RWPE2 (cell line): ENCODE data around the gene MEIS1.
A peak's percentile ranks its signal among the peaks of the same experiment; 100 is the strongest.

ENCODE experiments used
- ATAC-seq: fragments of 200-7000 bp; cut with Tn5 transposase; 3 replicates; pipeline ENCODE4 v1.9.1; 2021; ENCODE audit warnings: low read depth
- DNase-seq: peaks from one replicate; pipeline ENCODE4 v3.0.0-alpha.2; 2020; ENCODE audit warnings: low spot score
- H3K27ac ChIP-seq: fragments of 450-650 bp; 2 replicates; pipeline ENCODE4 v1.5.1; 2017; ENCODE audit warnings: mild to moderate bottlenecking; ENCODE audit not compliant: poor library complexity, severe bottlenecking
- H3K27me3 ChIP-seq: fragments of 250-450 bp; sonication (Bioruptor Pico); 2 replicates; pipeline ENCODE4 v1.5.1; 2021; ENCODE audit warnings: mild to moderate bottlenecking, moderate library complexity; ENCODE audit not compliant: insufficient read depth, poor library complexity, severe bottlenecking
- H3K36me3 ChIP-seq: fragments of 250-450 bp; sonication (Bioruptor Pico); 2 replicates; pipeline ENCODE4 v1.5.1; 2020; ENCODE audit warnings: low read depth, mild to moderate bottlenecking, moderate library complexity
- H3K4me1 ChIP-seq: fragments of 250-450 bp; sonication (Bioruptor Pico); 2 replicates; pipeline ENCODE4 v1.5.1; 2021; ENCODE audit warnings: mild to moderate bottlenecking, moderate library complexity; ENCODE audit not compliant: insufficient read depth, poor library complexity, severe bottlenecking
- H3K4me3 ChIP-seq: fragments of 250-450 bp; sonication (Bioruptor Pico); 2 replicates; pipeline ENCODE4 v1.5.1; 2021; ENCODE audit warnings: mild to moderate bottlenecking, moderate library complexity; ENCODE audit not compliant: severe bottlenecking
- H3K9me3 ChIP-seq: fragments of 250-450 bp; sonication (Bioruptor Pico); 2 replicates; pipeline ENCODE4 v1.5.1; 2021; ENCODE audit warnings: mild to moderate bottlenecking, moderate library complexity; ENCODE audit not compliant: severe bottlenecking
- CTCF ChIP-seq: fragments of 450-650 bp; IDR thresholded peaks from one replicate; pipeline ENCODE4 v1.5.1; 2017; ENCODE audit warnings: mild to moderate bottlenecking, moderate library complexity; ENCODE audit not compliant: poor library complexity, severe bottlenecking

MEIS1 gene

GRCh38 chr2:66506265-66506664 lies 71.3 kb downstream of the MEIS1 start:
- no peak for TF ChIP-seq CTCF

GRCh38 chr2:66507673-66508201 lies 72.8 kb downstream of the MEIS1 start:
- no peak for TF ChIP-seq CTCF
- Histone ChIP-seq H3K27ac (peak overlapping the region; percentile 81), H3K4me1 (peaks cover 31% of the 10 kb centered on the region), H3K27me3 (no peaks in the 10 kb centered on the region), H3K4me3 (no peak overlapping the region), H3K36me3 (no peaks in the 10 kb centered on the region; the same call in 1 of the 2 replicates), H3K9me3 (no peaks in the 10 kb centered on the region)
- peak; percentile 41; the same call in 2 of the 3 replicates for ATAC-seq
- no peak for DNase-seq

More at GRCh38 chr2:66506265-66506664, 71.3 kb downstream of the MEIS1 start:
- no peaks in the 10 kb centered on the region for H3K9me3 ChIP-seq
- no peak overlapping the region for H3K4me3 ChIP-seq
- no peak overlapping the region for H3K27ac ChIP-seq
- H3K27me3 ChIP-seq, result no peaks in the 10 kb centered on the region
- peaks cover 31% of the 10 kb centered on the region for H3K4me1 ChIP-seq
- H3K36me3 ChIP-seq, result no peaks in the 10 kb centered on the region
- ATAC-seq (no peak), DNase-seq (no peak)

GRCh38 chr2:66508484-66509071 lies 73.7 kb downstream of the MEIS1 start:
- no peak overlapping the region for H3K4me3 ChIP-seq
- H3K27ac ChIP-seq, result peak overlapping the region; percentile 81
- no peak for DNase-seq
- H3K36me3 ChIP-seq, result no peaks in the 10 kb centered on the region; the same call in 1 of the 2 replicates
- TF ChIP-seq CTCF, result no peak
- peaks cover 31% of the 10 kb centered on the region for H3K4me1 ChIP-seq
- ATAC-seq, result no peak
- no peaks in the 10 kb centered on the region for H3K9me3 ChIP-seq
- no peaks in the 10 kb centered on the region for H3K27me3 ChIP-seq

- Histone ChIP-seq H3K27me3 (no peaks in the 10 kb centered on the region), H3K9me3 (no peaks in the 10 kb centered on the region), H3K4me3 (no peak overlapping the region), H3K27ac (peak overlapping the region; percentile 81), H3K4me1 (peaks cover 31% of the 10 kb centered on the region), H3K36me3 (no peaks in the 10 kb centered on the region; the same call in 1 of the 2 replicates)
- no peak for DNase-seq
- no peak for TF ChIP-seq CTCF
- peak; percentile 95 for ATAC-seq
Observed at GRCh38 chr2:66509326-66509811, 74.4 kb downstream of the MEIS1 start.

GRCh38 chr2:66512626-66513025 lies 77.7 kb downstream of the MEIS1 start:
- peaks cover 30% of the 10 kb centered on the region for H3K4me1 ChIP-seq
- H3K9me3 ChIP-seq, result no peaks in the 10 kb centered on the region
- no peak for TF ChIP-seq CTCF
- no peak overlapping the region for H3K27ac ChIP-seq
- DNase-seq (no peak), ATAC-seq (no peak)
- no peak overlapping the region for H3K4me3 ChIP-seq
- H3K27me3 ChIP-seq, result no peaks in the 10 kb centered on the region
- H3K36me3 ChIP-seq, result no peaks in the 10 kb centered on the region; the same call in 1 of the 2 replicates
